Glomerular visceral epithelial cell (primary cell): ENCODE measurements around the gene CLDN3.
"Not testable (repeated sequence)": the region's sequence is repeated elsewhere in the genome, so short reads cannot be mapped to it uniquely, and the experiment has no call there.

Experiments
- DNase-seq: peaks from one replicate; pipeline ENCODE4 v3.0.0-alpha.2; 2016; ENCODE audit errors: extremely low spot score

CLDN3 gene

DNA sequence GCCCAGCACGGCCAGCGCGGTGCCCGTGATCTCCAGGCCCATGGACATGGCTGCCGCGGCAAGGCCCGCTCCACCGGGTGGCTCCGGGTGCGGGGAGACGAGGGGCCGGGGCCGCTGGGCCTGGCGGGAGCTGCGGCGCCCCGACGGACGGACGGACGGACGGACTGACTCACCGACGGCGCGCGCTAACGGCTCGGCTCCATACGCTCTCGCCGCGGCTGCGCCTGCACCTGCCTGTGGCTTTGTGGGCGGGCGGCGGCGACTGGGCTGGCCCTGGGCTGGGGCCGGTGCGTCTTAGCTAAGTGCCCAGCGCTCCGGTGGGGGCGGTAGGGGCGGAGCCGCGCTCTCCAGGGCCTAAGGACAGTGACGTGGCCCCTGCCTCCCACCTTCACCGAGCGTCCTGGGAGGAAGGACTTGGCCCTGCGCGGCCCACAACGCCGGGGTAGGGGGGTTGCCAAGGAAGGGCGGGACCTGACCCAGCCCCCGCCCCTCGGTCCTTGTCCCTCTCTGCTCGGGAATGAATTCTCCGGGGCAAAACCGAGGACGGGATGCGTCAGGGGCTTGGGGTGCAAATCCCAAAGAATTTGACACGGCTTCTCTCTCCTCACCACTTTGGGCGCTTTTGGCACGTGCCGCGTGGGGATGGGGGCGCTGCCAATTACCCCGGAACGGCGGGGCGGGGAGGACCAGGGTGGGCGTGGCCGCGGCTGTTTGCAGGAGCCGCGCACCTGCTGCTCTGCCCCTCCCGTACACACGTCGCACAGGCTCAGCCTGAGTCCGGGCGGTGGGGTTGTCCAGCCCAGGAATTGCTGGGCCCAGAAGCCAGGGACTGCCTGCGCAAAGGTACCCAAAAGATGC, at the start of gene CLDN3:
CLDN3 (minus strand) TSS at position 269 of the 858 bp plus-strand sequence; CDS start at position 48, 221 bp downstream.
- DNase-seq, result peak; percentile 60

DNA sequence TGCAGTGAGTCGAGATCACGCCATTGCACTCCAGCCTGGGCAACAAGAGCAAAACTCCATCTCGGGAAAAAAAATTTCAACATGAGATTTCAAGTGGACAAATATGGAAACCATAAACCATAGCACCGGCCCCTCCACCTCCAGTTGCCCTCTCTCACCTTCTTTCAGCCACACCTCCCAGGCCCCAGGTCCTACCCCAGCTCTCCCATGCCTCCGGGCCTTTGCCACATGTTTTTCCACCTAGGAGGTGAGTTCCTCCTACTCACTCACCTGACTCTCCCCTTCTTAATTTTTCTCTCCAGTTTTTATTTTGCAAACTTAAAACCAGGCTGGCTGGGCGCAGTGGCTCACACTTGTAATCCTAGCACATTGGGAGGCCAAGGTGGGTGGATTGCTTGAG, 47.1 kb upstream of the CLDN3 start:
- no peak for DNase-seq

DNA sequence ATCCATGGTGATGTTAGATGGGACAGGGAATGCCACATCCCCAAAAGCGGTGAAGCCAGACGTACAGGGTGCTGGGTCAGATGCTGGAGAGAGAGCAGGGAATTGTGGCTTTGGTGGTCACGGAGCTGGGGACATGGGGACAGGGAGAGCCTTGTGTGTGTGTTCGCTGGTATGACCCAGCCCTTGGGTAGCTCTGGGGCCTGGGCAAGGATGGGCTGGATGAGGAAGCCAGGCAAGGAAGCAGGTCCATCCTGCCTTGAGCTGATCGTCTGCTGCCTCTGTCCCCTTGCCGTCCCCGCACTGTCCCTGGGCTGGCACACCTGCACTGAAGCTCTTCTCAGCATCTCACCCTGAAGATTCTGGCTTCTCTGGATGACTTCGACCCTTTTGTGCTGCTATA, 45.4 kb upstream of the CLDN3 start:
- DNase-seq, result no peak

DNA sequence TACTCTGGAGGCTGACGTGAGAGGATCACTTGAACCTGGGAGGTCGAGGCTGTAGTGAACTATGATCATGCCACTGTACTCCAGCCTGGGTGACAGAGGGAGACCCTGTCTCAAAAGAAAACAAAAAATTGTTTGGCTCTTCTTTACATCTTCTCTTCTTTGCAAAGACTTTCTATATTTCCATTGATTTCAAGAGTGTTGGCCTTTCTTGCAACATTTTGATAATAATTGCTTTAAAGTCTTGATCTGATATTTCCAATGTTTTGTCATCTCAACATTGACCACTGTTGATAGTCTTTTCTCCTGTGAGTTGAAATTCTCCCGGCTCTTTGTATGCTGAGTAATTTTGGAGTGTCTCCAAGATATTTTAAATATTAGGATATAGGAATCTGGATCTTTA, 42.9 kb upstream of the CLDN3 start:
- DNase-seq, result no peak

DNA sequence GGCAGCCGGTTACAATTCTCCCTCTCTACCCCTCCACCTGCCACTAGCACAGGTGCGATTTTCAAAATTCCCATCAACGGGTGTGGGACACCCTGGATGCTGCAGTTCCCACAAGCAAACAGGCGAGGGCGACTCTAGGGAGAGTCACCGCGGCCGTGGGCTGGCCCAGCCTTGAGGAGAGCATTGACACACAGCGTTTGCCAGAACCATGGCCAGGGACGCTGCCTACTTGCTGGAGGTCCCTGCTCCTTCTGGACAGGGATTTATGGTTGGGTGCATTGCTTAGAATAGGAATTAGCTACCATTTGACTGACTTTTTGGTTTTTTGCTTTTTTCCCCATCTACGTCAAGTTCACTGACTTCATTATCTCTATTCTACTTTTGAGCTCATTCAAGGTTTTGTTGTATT, 41.7 kb upstream of the CLDN3 start:
- DNase-seq, result peak; percentile 65

GRCh38 chr7:73810998-73811360, 40.9 kb upstream of the CLDN3 start:
- DNase-seq, result no peak

DNA sequence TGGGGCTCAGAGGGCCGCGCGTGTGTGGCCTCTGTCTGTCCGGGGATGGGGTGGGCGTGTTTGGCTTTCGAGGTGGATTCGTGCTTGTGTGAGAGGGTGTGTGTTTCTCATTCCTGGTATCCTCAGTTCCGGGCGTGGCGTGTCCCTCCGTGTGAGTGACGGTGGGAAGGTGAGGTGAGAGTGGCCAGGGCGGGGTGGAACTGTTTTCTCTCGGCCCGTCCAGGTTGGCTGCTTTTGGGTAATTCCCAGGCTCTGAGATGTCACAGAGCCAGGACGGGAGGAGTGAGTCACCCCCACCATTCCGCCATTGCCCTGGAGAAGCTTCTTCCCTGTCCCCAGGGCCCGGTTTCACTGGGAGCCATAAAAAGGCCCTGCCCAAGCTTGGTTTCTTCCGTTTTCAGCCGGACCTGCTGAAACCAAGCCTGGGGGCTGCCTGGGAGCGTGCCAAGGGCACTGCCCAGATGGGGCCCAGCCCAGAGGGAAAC, 39.4 kb upstream of the CLDN3 start:
- no peak for DNase-seq

GRCh38 chr7:73802459-73802858, 32.4 kb upstream of the CLDN3 start:
- DNase-seq, result no peak

- no peak for DNase-seq
These were observed 31.5 kb upstream of the CLDN3 start for GRCh38 chr7:73801577-73801976.

DNA sequence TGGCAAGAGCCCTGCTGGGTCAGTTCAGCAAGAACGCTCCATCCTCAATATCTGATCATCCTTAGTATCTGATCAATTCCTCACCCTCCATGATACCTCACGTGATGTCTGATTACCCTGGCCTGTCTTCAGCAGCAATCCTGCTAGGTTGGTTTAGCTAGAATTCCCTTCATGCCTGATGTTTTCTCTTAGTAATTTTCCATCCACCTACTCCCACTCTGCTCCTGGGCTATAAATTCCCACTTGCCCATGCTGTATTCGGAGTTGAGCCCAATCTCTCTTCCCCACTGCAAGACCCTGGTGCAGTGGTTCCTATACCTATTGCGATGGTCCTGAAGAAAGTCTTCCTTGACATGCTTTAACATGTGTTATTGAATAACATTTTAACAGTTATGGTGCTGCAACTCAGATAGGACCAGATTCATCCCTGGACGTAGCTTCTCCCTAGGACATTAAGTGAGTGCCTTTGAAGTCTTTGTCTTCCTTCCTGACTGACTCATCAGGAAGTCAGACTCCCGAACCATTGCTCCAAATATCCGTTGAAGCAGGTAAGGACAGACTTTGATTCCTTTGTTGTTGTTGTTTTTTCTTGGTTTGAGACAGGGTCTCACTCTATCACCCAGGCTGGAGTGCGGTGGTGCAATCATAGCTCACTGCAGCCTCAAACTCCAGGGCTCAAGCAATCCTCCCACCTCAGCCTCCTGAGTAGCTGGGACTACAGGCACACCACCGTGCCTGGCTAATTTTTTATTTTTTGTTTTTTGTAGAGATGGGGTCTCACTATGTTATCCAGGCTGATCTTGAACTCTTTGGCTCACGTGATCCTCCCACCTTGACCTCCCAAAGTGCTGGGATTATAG, 29.4 kb upstream of the CLDN3 start:
- DNase-seq, result no peak

DNA sequence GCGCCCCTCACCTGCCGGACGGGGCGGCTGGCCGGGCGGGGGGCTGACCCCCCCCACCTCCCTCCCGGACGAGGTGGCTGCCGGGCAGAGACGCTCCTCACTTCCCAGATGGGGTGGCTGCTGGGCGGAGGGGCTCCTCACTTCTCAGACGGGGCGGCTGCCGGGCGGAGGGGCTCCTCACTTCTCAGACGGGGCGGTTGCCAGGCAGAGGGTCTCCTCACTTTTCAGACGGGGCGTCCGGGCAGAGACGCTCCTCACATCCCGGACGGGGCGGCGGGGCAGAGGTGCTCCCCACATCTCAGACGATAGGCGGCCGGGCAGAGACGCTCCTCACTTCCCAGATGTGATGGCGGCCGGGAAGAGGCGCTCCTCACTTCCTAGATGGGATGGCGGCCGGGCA, 27.1 kb upstream of the CLDN3 start:
- not testable (repeated sequence) for DNase-seq

GRCh38 chr7:73796656-73797055, 26.6 kb upstream of the CLDN3 start:
- not testable (repeated sequence) for DNase-seq

DNA sequence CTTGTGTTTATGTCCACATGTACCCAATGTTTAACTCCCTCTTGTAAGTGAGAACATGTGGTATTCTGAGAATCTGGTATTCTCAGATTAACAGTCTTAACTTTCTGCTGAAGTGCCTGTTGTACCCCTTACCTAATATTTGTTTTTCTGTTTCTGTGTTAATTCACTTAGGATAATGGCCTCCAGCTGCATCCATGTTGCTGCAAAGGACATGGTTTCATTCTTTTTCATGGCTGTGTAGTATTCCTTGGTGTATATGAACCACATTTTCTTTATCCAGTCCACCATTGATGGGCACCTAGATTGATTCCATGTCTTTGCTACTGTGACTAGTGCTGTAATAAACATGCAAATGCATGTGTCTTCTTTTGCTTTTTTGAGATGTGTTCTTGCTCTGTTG, 25.1 kb upstream of the CLDN3 start:
- not testable (repeated sequence) for DNase-seq

DNA sequence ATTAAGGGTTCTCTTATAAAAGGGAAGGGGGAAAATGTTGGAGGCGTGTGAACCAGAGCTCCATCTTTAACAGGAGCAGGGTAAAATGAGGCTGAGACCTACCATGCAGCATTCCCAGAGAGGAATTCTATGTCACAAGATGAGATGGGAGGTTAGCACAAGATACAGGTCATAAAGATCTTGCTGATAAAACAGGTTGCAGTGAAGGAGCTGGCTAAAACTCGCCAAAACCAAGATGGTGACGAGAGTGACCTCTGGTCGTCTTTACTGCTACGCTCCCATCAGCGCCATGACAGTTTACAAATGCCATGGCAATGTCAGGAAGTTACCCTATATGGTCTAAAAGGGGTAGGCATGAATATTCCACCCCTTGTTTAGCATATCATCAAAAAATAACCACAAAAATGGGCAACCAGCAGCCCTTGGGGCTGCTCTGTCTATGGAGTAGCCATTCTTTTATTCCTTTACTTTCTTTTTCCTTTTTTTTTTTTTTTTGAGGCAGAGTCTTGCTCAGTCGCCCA, 21.2 kb upstream of the CLDN3 start:
- DNase-seq, result not testable (repeated sequence)

DNA sequence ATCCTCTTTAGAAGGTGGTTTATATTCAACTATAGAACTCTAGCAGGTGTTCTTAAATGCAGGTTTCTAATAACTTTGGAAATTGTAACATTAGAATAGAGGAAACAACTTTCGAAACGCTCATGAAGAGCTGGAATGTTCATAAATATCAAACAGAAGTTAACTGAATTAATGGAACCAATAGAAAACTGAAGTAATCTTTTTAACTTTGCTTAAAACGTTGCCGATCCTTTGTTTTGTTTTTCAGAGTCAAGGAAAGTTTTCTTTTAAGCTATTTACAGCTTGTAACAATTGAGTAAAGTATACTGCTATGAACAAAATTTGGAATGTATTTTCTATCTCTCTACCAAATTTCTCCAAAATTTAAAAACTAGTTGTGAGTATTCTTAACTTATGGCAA, 19.0 kb upstream of the CLDN3 start:
- DNase-seq, result no peak

DNA sequence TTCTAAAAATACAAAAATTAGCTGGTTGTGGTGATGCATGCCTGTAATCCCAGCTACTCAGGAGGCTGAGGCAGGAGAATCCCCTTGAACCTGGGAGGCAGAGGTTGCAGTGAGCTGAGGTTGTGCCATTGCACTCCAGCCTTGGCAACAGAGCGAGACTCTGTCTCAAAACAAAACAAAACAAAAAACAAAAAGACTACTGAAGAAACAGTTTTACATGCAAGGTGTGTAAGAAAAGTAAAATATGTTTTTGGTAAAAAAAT, 17.6 kb upstream of the CLDN3 start:
- not testable (repeated sequence) for DNase-seq

DNA sequence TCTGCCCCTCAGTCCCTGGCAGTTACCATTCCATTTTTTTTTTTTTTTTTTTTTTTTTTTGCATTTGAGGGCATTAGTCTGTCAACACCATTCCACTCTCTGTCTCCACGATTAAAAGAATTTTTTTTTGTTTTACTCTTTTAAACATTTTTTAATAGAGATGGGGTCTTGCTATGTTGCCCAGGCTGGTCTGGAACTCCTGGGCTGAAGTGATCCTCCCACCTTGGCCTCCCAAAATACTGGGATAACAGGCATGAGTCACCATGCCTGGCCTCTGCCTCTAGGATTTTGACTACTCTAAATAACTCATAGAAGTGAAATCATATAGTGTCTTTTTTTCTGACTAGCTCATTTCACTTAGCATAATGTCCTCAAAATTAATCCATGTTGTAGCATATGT, 16.5 kb upstream of the CLDN3 start:
- DNase-seq, result no peak

DNA sequence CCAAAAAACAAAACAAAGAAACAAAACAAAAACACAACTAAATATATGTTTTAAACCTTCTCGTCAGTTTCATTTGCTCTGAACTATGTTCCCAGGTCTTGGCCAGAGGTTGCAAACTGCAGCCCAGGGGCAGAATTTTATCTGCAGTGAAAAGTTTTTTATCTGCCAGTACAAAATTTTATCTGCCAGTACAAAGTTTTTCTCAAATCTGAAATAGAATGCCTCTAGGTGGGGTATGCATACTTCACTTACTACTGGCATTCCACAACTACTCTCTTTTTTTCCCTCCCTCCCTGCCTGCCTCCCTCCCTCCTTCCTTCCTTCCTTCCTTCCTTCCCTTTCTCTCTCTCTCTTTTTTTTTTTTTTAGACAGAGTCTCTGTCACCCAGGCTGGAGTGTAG, 9.4 kb upstream of the CLDN3 start:
- no peak for DNase-seq

- no peak for DNase-seq
These were observed 8.8 kb upstream of the CLDN3 start for GRCh38 chr7:73778801-73779389.

DNA sequence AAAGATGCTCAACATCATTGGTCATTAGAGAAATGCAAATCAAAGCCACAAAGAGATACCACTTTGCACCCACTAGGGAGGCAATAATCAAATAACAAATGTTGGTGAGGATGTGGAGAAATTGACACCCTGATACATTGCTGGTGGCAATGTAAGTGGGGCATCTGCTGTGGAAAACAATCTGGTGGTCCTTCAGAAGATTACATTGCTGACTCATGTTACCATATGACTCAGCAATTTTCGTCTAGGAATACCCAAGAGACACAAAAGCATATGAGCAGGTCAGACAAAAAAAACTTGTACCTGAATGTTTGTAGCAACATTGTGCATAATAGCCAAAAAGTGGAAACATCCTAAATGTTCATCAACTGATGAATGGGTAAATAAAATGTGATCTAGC, 4.9 kb upstream of the CLDN3 start:
- DNase-seq, result no peak

DNA sequence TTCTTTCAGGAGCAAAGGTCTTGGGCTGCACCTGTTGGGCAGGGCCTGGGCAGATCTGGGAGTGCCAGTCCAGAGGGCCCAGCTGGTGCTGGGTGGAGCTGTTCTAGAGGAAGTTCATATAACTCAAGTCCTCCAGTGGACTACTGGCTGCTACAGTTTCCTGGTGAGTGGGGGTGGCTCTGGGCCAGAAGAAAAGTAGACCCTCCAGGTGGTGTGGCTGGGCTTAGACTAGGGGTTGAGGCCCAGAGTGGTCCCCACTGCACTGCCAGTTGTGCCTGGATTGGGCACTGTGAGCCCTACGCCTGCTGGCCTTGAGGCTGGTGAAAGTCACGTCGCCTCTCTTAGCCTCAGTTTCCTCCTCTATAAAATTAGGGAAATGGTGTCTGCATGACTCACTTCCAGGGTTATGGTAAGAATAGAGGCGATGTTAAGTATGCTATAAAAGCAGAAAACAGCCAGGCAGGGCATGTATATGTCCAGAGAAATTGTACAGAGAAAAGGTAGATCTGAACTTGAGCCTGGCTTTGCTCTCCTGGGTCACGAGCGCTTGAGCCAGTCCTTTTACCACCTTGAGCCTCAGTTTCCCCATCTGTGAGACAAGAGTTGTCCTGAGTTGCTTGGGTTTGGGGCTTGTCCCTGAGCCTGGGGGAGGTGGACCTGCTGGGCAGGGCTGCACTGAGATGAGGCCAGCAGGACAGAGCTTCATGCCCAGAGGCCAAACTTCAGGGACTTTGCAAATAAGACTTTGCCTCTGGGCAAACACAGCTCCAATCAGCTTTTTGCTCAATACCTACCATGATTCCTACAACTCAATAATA, 3.8 kb upstream of the CLDN3 start:
- no peak for DNase-seq
